ENCODE data around the gene ATG7.

ATG7 gene

GRCh38 chr3:11576453-11576852 is 304.3 kb downstream of the ATG7 start:
- DNase-seq (ENCODE audit: low read depth) = no peak
- no peak overlapping the region for H3K4me3 ChIP-seq (ENCODE audit: low read length)
- TF ChIP-seq CTCF (conservative IDR thresholded peaks at IDR 0.05; ENCODE audit: low read depth, low read length) = no peak

GRCh38 chr3:11578169-11578568 is 306.0 kb downstream of the ATG7 start:
- TF ChIP-seq CTCF (conservative IDR thresholded peaks at IDR 0.05; ENCODE audit: low read depth, low read length) = no peak
- no peak for DNase-seq (ENCODE audit: low read depth)
- H3K4me3 ChIP-seq (ENCODE audit: low read length) = no peak overlapping the region

GRCh38 chr3:11580645-11581044 is 308.4 kb downstream of the ATG7 start:
- no peak for DNase-seq (ENCODE audit: low read depth)
- no peak overlapping the region for H3K4me3 ChIP-seq (ENCODE audit: low read length)
- no peak for TF ChIP-seq CTCF (conservative IDR thresholded peaks at IDR 0.05; ENCODE audit: low read depth, low read length)

GRCh38 chr3:11581237-11582190 is 309.3 kb downstream of the ATG7 start:
- H3K4me3 ChIP-seq (ENCODE audit: low read length) = peak overlapping the region; percentile 51
- DNase-seq (ENCODE audit: low read depth) = no peak
- no peak for TF ChIP-seq CTCF (conservative IDR thresholded peaks at IDR 0.05; ENCODE audit: low read depth, low read length)

- H3K4me3 ChIP-seq (ENCODE audit: low read length) = peak overlapping the region; percentile 51
- TF ChIP-seq CTCF (conservative IDR thresholded peaks at IDR 0.05; ENCODE audit: low read depth, low read length) = no peak
- DNase-seq (ENCODE audit: low read depth) = peak; percentile 63
These were observed 310.2 kb downstream of the ATG7 start for GRCh38 chr3:11582191-11582968.

- no peak for DNase-seq (ENCODE audit: low read depth)
- no peak overlapping the region for H3K4me3 ChIP-seq (ENCODE audit: low read length)
- no peak for TF ChIP-seq CTCF (conservative IDR thresholded peaks at IDR 0.05; ENCODE audit: low read depth, low read length)
These were observed 311.0 kb downstream of the ATG7 start for GRCh38 chr3:11583235-11583634.
